ENCODE measurements around the gene SERPINA6.

SERPINA6 gene

DNA sequence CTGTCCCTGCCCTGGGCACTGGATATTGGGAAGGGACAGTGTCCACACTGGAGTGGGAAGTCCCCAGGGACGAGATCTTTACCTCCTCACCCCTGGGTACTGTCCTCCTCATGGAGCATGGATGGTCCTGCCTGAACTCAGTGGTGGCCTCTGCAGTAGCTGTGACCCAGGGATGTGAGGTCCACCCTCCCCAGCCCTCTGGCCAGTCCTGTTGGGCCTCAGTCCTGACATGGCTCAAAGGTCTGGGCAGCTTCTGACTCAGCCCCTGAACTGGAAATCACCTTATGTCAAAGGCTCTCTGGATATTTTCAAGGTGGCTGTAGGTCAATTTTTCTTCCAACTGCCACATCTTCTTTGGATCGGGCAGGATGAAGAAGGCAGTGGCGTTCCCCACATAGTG is 40.9 kb upstream of the SERPINA6 start:
- TF ChIP-seq, protein P1, sequence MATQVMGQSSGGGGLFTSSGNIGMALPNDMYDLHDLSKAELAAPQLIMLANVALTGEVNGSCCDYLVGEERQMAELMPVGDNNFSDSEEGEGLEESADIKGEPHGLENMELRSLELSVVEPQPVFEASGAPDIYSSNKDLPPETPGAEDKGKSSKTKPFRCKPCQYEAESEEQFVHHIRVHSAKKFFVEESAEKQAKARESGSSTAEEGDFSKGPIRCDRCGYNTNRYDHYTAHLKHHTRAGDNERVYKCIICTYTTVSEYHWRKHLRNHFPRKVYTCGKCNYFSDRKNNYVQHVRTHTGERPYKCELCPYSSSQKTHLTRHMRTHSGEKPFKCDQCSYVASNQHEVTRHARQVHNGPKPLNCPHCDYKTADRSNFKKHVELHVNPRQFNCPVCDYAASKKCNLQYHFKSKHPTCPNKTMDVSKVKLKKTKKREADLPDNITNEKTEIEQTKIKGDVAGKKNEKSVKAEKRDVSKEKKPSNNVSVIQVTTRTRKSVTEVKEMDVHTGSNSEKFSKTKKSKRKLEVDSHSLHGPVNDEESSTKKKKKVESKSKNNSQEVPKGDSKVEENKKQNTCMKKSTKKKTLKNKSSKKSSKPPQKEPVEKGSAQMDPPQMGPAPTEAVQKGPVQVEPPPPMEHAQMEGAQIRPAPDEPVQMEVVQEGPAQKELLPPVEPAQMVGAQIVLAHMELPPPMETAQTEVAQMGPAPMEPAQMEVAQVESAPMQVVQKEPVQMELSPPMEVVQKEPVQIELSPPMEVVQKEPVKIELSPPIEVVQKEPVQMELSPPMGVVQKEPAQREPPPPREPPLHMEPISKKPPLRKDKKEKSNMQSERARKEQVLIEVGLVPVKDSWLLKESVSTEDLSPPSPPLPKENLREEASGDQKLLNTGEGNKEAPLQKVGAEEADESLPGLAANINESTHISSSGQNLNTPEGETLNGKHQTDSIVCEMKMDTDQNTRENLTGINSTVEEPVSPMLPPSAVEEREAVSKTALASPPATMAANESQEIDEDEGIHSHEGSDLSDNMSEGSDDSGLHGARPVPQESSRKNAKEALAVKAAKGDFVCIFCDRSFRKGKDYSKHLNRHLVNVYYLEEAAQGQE (IDR thresholded peaks at IDR 0.05; ENCODE audit: insufficient read depth in 1 of 2, low read depth in 2 of 2, low read length in 2 of 2): no peak
- TF ChIP-seq FOXP2 (optimal IDR thresholded peaks at IDR 0.05; ENCODE audit: borderline replicate concordance, extremely low read depth, extremely low read length, insufficient read depth) (no peak), TAF1 (IDR thresholded peaks at IDR 0.05; ENCODE audit: borderline replicate concordance, insufficient read depth, low read length) (no peak), POLR2AphosphoS5 (IDR thresholded peaks at IDR 0.05; ENCODE audit: low read depth, low read length) (no peak), SIN3A (IDR thresholded peaks at IDR 0.05; ENCODE audit: borderline replicate concordance, insufficient read depth, low read length) (no peak)

DNA sequence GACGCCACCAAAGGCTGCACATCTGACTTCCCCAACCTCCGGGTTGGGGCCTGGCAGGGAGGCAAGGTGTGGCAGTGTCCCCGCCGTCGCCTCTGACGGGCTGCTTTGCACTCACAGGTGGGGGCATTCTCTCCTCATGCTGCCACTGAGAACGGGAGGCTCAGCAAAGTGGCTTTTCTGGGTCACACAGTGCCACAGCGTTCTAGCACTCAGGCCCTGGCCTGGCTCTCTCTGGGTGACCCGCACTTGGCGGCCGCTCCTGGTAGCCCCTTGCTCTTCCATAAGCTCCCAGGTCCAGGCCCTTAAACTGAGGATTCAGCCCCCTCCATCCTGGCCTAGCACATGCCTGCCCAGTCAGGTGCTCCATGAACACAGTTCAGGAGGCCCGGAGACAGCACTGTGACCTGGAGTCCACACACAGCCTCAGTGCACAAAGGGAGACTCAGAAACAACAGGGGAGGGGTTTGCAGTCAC is 40.1 kb upstream of the SERPINA6 start:
- TF ChIP-seq, protein P1 (IDR thresholded peaks at IDR 0.05; ENCODE audit: insufficient read depth in 1 of 2, low read depth in 2 of 2, low read length in 2 of 2): no peak
- TF ChIP-seq FOXP2 (optimal IDR thresholded peaks at IDR 0.05; ENCODE audit: borderline replicate concordance, extremely low read depth, extremely low read length, insufficient read depth) (no peak), TAF1 (IDR thresholded peaks at IDR 0.05; ENCODE audit: borderline replicate concordance, insufficient read depth, low read length) (no peak)

DNA sequence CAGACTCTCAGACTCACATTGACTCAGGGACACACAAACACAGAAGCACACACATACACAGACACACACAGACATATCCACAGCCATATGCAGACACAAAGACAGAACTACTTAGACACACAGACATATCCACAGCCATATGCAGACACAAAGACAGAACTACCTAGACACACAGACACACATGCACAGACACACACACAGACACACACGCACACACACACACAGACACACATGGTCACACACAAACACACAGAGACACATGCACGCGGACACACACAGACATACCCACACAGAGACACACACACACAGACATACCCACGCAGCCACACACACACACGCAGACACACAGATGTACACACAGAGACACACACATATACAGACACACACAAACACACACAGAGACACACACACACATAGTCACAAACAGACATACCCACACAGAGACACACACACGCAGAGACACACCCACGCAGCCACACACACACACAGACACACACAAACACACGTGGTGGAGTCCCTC is 39.5 kb upstream of the SERPINA6 start:
- TF ChIP-seq FOXP2 (optimal IDR thresholded peaks at IDR 0.05; ENCODE audit: borderline replicate concordance, extremely low read depth, extremely low read length, insufficient read depth) (no peak), POLR2AphosphoS5 (IDR thresholded peaks at IDR 0.05; ENCODE audit: low read depth, low read length) (no peak), TAF1 (IDR thresholded peaks at IDR 0.05; ENCODE audit: borderline replicate concordance, insufficient read depth, low read length) (no peak)
- TF ChIP-seq, protein P1 (IDR thresholded peaks at IDR 0.05; ENCODE audit: insufficient read depth in 1 of 2, low read depth in 2 of 2, low read length in 2 of 2): no peak

DNA sequence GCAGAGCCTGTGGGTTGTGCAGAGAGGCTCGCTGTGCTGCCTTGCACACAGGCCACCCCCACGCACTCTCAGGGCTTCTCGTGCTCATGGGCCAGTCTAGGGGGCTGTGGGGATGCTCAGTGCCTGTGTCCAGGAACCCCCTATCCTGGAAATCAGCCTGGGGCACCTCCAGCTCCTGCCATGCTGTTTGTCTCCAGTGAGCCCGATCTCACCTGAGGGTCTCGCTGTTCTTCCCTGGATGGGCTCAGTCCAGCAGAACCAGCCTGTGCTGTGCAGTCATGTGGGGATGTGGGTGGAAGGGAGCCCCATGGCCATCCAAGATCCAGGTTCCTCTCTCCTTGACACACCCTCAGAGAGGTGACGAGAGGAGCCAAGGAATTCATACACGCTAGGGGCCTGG is 38.5 kb upstream of the SERPINA6 start:
- TF ChIP-seq FOXP2 (optimal IDR thresholded peaks at IDR 0.05; ENCODE audit: borderline replicate concordance, extremely low read depth, extremely low read length, insufficient read depth): no peak
- TF ChIP-seq SIN3A (IDR thresholded peaks at IDR 0.05; ENCODE audit: borderline replicate concordance, insufficient read depth, low read length): no peak
- TF ChIP-seq, protein P1 (IDR thresholded peaks at IDR 0.05; ENCODE audit: insufficient read depth in 1 of 2, low read depth in 2 of 2, low read length in 2 of 2): no peak
- no peak for TF ChIP-seq TAF1 (IDR thresholded peaks at IDR 0.05; ENCODE audit: borderline replicate concordance, insufficient read depth, low read length)
- no peak for TF ChIP-seq POLR2AphosphoS5 (IDR thresholded peaks at IDR 0.05; ENCODE audit: low read depth, low read length)

All from PFSK-1 (cell line).